IMR-90 (cell line): ENCODE data around the gene OR10H5. TPM values are rescaled to one million over a fixed set of nuclear protein-coding genes. Genes with fewer than 3 reads are reported as not detected.
"Not testable (repeated sequence)": the region's sequence is repeated elsewhere in the genome, so short reads cannot be mapped to it uniquely, and the experiment has no call there.

Source experiments
- ATAC-seq: fragments of 200-7000 bp; cut with Tn5 transposase; 2 replicates; pipeline ENCODE4 v1.9.1; 2020; ENCODE audit warnings: low read depth, mild to moderate bottlenecking, moderate library complexity
- BruUV-seq: library from RNA; stranded (reverse); fragments of 400-500 nt; replicated peaks from 2 replicates; lab custom pipeline; 2021; lab: Mats Ljungman, UMichigan
- CTCF ChIA-PET: fragments of 300-600 bp; formaldehyde crosslinking; extraction: SDS; loops from one replicate; lab custom pipeline; 2021; ENCODE audit warnings: antibody characterized with exemption; lab: Yijun Ruan, JAX
- POLR2A ChIA-PET: fragments of 300-600 bp; sonication (Branson Sonifier 250); formaldehyde crosslinking; loops from one replicate; lab custom pipeline; 2022; ENCODE audit warnings: antibody characterized with exemption; ENCODE audit not compliant: unreplicated experiment; lab: Charles Lee
- DNase-seq: peaks from one replicate; pipeline ENCODE4 v3.0.0; 2013
- H2AFZ ChIP-seq: replicated peaks from 2 replicates; pipeline ENCODE3; 2013; ENCODE audit warnings: low read length, mild to moderate bottlenecking; ENCODE audit not compliant: poor library complexity
- H2AK5ac ChIP-seq: 2 replicates; pipeline ENCODE4 v1.6.1; 2013; ENCODE audit warnings: low read depth, low read length, inconsistent platforms
- H2AK9ac ChIP-seq: replicated peaks from 2 replicates; pipeline ENCODE3; 2013; ENCODE audit warnings: mild to moderate bottlenecking, low read depth, low read length, moderate library complexity; ENCODE audit not compliant: poor library complexity
- H2BK120ac ChIP-seq: 2 replicates; pipeline ENCODE4 v1.6.1; 2013; ENCODE audit warnings: low read depth, low read length, inconsistent platforms
- H2BK15ac ChIP-seq: 3 replicates; pipeline ENCODE4 v1.6.1; 2013; ENCODE audit warnings: low read depth, low read length, inconsistent platforms
- H2BK20ac ChIP-seq: 2 replicates; pipeline ENCODE4 v1.6.1; 2013; ENCODE audit warnings: low read depth, mild to moderate bottlenecking, inconsistent platforms, low read length, moderate library complexity
- H2BK5ac ChIP-seq: 2 replicates; pipeline ENCODE4 v1.6.1; 2013; ENCODE audit warnings: mild to moderate bottlenecking, low read depth, low read length, inconsistent platforms; ENCODE audit not compliant: poor library complexity, severe bottlenecking
- H3K14ac ChIP-seq: replicated peaks from 2 replicates; pipeline ENCODE4 v1.6.1; 2013; ENCODE audit warnings: low read depth, low read length, inconsistent platforms
- H3K18ac ChIP-seq: 2 replicates; pipeline ENCODE4 v1.6.1; 2013; ENCODE audit warnings: low read depth, low read length, control low read depth
- H3K23ac ChIP-seq: 2 replicates; pipeline ENCODE4 v1.6.1; 2013; ENCODE audit warnings: low read depth, low read length, inconsistent platforms
- H3K27ac ChIP-seq: 2 replicates; pipeline ENCODE4 v1.5.1; 2013; ENCODE audit warnings: mild to moderate bottlenecking, control low read depth, low read length; ENCODE audit not compliant: insufficient read depth
- H3K27me3 ChIP-seq: 2 replicates; pipeline ENCODE4 v1.6.1; 2013; ENCODE audit warnings: low read length; ENCODE audit not compliant: control insufficient read depth, insufficient read depth
- H3K36me3 ChIP-seq: 2 replicates; pipeline ENCODE4 v1.6.1; 2013; ENCODE audit warnings: low read length, mixed read lengths; ENCODE audit not compliant: control insufficient read depth, insufficient read depth
- H3K4ac ChIP-seq: 2 replicates; pipeline ENCODE4 v1.6.1; 2013; ENCODE audit warnings: low read depth, low read length, inconsistent platforms
- H3K4me1 ChIP-seq: 2 replicates; pipeline ENCODE4 v1.6.1; 2013; ENCODE audit warnings: low read length, mixed read lengths; ENCODE audit not compliant: control insufficient read depth, insufficient read depth
- H3K4me2 ChIP-seq: 2 replicates; pipeline ENCODE4 v1.6.1; 2013; ENCODE audit warnings: low read depth, mild to moderate bottlenecking, control low read depth, low read length, moderate library complexity
- H3K4me3 ChIP-seq: 2 replicates; pipeline ENCODE4 v1.5.1; 2013; ENCODE audit warnings: low read depth, mild to moderate bottlenecking, control low read depth, low read length, moderate library complexity; ENCODE audit not compliant: insufficient read depth
- H3K56ac ChIP-seq: 2 replicates; pipeline ENCODE4 v1.6.1; 2013; ENCODE audit warnings: low read length, inconsistent platforms; ENCODE audit not compliant: insufficient read depth; ENCODE audit errors: extremely low read depth
- H3K79me1 ChIP-seq, 2 experiments: 2 replicates each; pipeline ENCODE4 v1.6.1; 2013; ENCODE audit warnings: low read length in 2 of 2, inconsistent platforms in 1 of 2, low read depth in 1 of 2
- H3K9ac ChIP-seq: 2 replicates; pipeline ENCODE4 v1.6.1; 2013; ENCODE audit warnings: low read depth, low read length, control low read depth
- H3K9me1 ChIP-seq: 2 replicates; pipeline ENCODE4 v1.6.1; 2013; ENCODE audit warnings: low read length, inconsistent platforms; ENCODE audit not compliant: insufficient read depth
- H3K9me3 ChIP-seq: 2 replicates; pipeline ENCODE4 v1.6.1; 2013; ENCODE audit warnings: low read length; ENCODE audit not compliant: control insufficient read depth, insufficient read depth
- H4K20me1 ChIP-seq: 2 replicates; pipeline ENCODE4 v1.6.1; 2013; ENCODE audit warnings: low read length, inconsistent platforms; ENCODE audit not compliant: insufficient read depth
- H4K5ac ChIP-seq: 2 replicates; pipeline ENCODE4 v1.6.1; 2013; ENCODE audit warnings: mild to moderate bottlenecking, low read depth, low read length, control low read depth
- H4K8ac ChIP-seq, 2 experiments: 2 replicates each; pipeline ENCODE4 v1.6.1; 2013; ENCODE audit warnings: low read depth in 2 of 2, low read length in 2 of 2, control low read depth in 1 of 2, inconsistent platforms in 1 of 2
- H4K91ac ChIP-seq: 2 replicates; pipeline ENCODE4 v1.6.1; 2013; ENCODE audit warnings: low read depth, low read length, inconsistent platforms; ENCODE audit not compliant: insufficient read depth
- WGBS, 2 experiments: methylation state at CpG; one replicate each; pipeline versions ENCODE4 v1.1.5 to v1.1.7; 2013; ENCODE audit warnings: missing lambda C conversion rate in 2 of 2; ENCODE audit not compliant: insufficient read length in 1 of 2; ENCODE audit errors: extremely low coverage in 2 of 2; 5-methylcytosine and 5-hydroxymethylcytosine counted together
- dilution Hi-C: fragments of 300-500 bp; cut with HindIII; formaldehyde crosslinking; loops from one replicate; pipeline ENCODE4 v1.14.3; 2018; ENCODE audit warnings: low sequenced_read_pairs; ENCODE audit not compliant: unreplicated experiment
- in situ Hi-C: fragments of 300-500 bp; cut with MboI; formaldehyde crosslinking; loops from 3 replicates; pipeline ENCODE4 v1.14.3; 2019; ENCODE audit warnings: low sequenced_read_pairs, inconsistent platforms, mixed read lengths
- intact Hi-C: fragments of 100-400 bp; cut with micrococcal nuclease; formaldehyde crosslinking; loops from 2 replicates; pipeline ENCODE4 v1.10.0; 2022
- polyA plus RNA-seq, 3 experiments: library from polyadenylated mRNA; depleted of rRNA; stranded (reverse); fragments of >200 nt; gene quantifications; 2 replicates each; pipeline ENCODE4 v1.2.3, GENCODE V29; 2012; ENCODE audit warnings: low replicate concordance in 1 of 3
- total RNA-seq: library from RNA; depleted of rRNA; stranded (reverse); fragments of >200 nt; gene quantifications from 2 replicates; pipeline ENCODE4 v1.2.3, GENCODE V29; 2012

Gene OR10H5
- total and polyA plus RNA-seq, 2 of the 4 experiments (the other 2 are of a cell fraction), result not detected

- dilution Hi-C loops, H3K27ac ChIP-seq, BruUV-seq, CTCF ChIA-PET, H3K4me2 ChIP-seq, H2BK5ac ChIP-seq, H3K27me3 ChIP-seq, H3K9me3 ChIP-seq, H4K20me1 ChIP-seq, H2BK20ac ChIP-seq, H3K23ac ChIP-seq, H3K18ac ChIP-seq, H2AFZ ChIP-seq, H3K14ac ChIP-seq, DNase-seq, ATAC-seq, H2BK15ac ChIP-seq, H3K4me3 ChIP-seq, POLR2A ChIA-PET, H4K5ac ChIP-seq, H3K4me1 ChIP-seq, H4K8ac ChIP-seq, intact Hi-C loops, H3K36me3 ChIP-seq, H3K4ac ChIP-seq, H3K9me1 ChIP-seq, H3K79me1 ChIP-seq, H2BK120ac ChIP-seq, H2AK5ac ChIP-seq, H4K91ac ChIP-seq, H3K56ac ChIP-seq, H3K9ac ChIP-seq, H2AK9ac ChIP-seq: not testable (repeated sequence)
- WGBS, 2 experiments, result 60% methylated on average over 1 of the region's 3 CpGs; no CpG with 5 or more reads in 1 of the 2 experiments
- in situ Hi-C loops, result loop anchor here (25.0 kb wide), 1 partner anchor 353 kb away; the partner anchor contains the start of genes AP1M1 and FAM32A
These were observed 46.8 kb downstream of the OR10H5 start for GRCh38 chr19:15834232-15834631.

- Histone ChIP-seq H2AFZ (peak overlapping the region; percentile 94), H3K23ac (peak overlapping the region; percentile 51; the same call in 1 of the 2 replicates), H3K4ac (peak overlapping the region; percentile 41; the same call in 1 of the 2 replicates), H4K8ac (peak overlapping the region; percentile 94 to 95), H3K4me2 (peak overlapping the region; percentile 77), H3K14ac (0 out of 2 replicates have a peak overlapping the region, but pooled peaks have one; percentile 52), H2AK9ac (peak overlapping the region; percentile 94), H3K4me3 (peak overlapping the region; percentile 82), H3K9ac (peak overlapping the region; percentile 74), H2BK5ac (peak overlapping the region; percentile 76), H3K56ac (peak overlapping the region; percentile 69), H4K5ac (peak overlapping the region; percentile 69), H3K18ac (peak overlapping the region; percentile 31)
- H3K4me1 ChIP-seq, H4K91ac ChIP-seq, dilution Hi-C loops, H3K79me1 ChIP-seq, CTCF ChIA-PET, H2AK5ac ChIP-seq, BruUV-seq, H3K9me1 ChIP-seq, H3K9me3 ChIP-seq, intact Hi-C loops, H3K27me3 ChIP-seq, H4K20me1 ChIP-seq, POLR2A ChIA-PET, ATAC-seq, H3K36me3 ChIP-seq, H2BK15ac ChIP-seq, DNase-seq, H3K27ac ChIP-seq, H2BK120ac ChIP-seq, H2BK20ac ChIP-seq: not testable (repeated sequence)
- in situ Hi-C loops, result loop anchor here (25.0 kb wide), 1 partner anchor 352 kb away; the partner anchor contains the start of genes AP1M1 and FAM32A
- 80% methylated on average over 1 of the region's 11 CpGs; no CpG with 5 or more reads in 1 of the 2 experiments for WGBS, 2 experiments
These were observed 48.3 kb downstream of the OR10H5 start for GRCh38 chr19:15835565-15836329.
